A549 (cell line): ENCODE measurements around the gene PLD3.

Experiments used
- CHD2 ChIP-seq: fragments of 150-350 bp; IDR thresholded peaks from 2 replicates; pipeline ENCODE4 v1.6.1; 2014; ENCODE audit warnings: low read length; ENCODE audit not compliant: partially characterized antibody
- CTCF ChIP-seq: fragments of >200 bp; sonication (Bioruptor Twin); formaldehyde crosslinking; IDR thresholded peaks from 3 replicates; pipeline ENCODE4 v1.5.1; 2016
- EHMT2 ChIP-seq: fragments of 200-600 bp; sonication (generic); IDR thresholded peaks from 2 replicates; pipeline ENCODE4 v1.6.1; 2016; ENCODE audit warnings: antibody characterized with exemption, low read depth, mild to moderate bottlenecking, moderate library complexity
- FOSB ChIP-seq: fragments of 250-450 bp; sonication (Bioruptor Pico); IDR thresholded peaks from 2 replicates; pipeline ENCODE4 v1.5.0; 2020; ENCODE audit warnings: mild to moderate bottlenecking, moderate library complexity
- GATA3 ChIP-seq: IDR thresholded peaks from 2 replicates; pipeline ENCODE4 v1.6.1; 2012; ENCODE audit warnings: borderline replicate concordance
- KDM1A ChIP-seq: fragments of 200-600 bp; sonication (generic); IDR thresholded peaks from 2 replicates; pipeline ENCODE4 v1.6.1; 2016; ENCODE audit warnings: low read depth, mild to moderate bottlenecking
- MAFK ChIP-seq: fragments of 450-650 bp; IDR thresholded peaks from 2 replicates; pipeline ENCODE4 v1.6.1; 2014; ENCODE audit not compliant: partially characterized antibody
- NFE2L2 ChIP-seq: fragments of 150-350 bp; conservative IDR thresholded peaks from 2 replicates; pipeline ENCODE4 v1.6.1; 2014; ENCODE audit warnings: low read length
- POLR2A ChIP-seq: IDR thresholded peaks from 2 replicates; pipeline ENCODE4 v1.6.1; 2012; ENCODE audit warnings: mild to moderate bottlenecking, low read length
- REST ChIP-seq: fragments of 200-600 bp; sonication (generic); IDR thresholded peaks from 2 replicates; pipeline ENCODE4 v1.6.1; 2016; ENCODE audit warnings: antibody characterized with exemption, mild to moderate bottlenecking, moderate library complexity
- ZFP36 ChIP-seq: fragments of 450-650 bp; IDR thresholded peaks from 2 replicates; pipeline ENCODE4 v1.6.1; 2014; ENCODE audit warnings: borderline replicate concordance; ENCODE audit not compliant: partially characterized antibody

- TF ChIP-seq CTCF (no peak), POLR2A (no peak), KDM1A (no peak), EHMT2 (no peak), MAFK (no peak), GATA3 (no peak), FOSB (CRISPR knock-in tag) (no peak), NFE2L2 (no peak), CHD2 (no peak), ZFP36 (no peak), REST (no peak)
Observed at GRCh38 chr19:40335101-40335500, 13.4 kb upstream of the PLD3 start.
